Keratinocyte (primary cell): ENCODE data around the gene TMEM242. TPM values are rescaled to one million over a fixed set of nuclear protein-coding genes. Genes with fewer than 3 reads are reported as not detected.

Experiments used
- DNase-seq: peaks from one replicate; pipeline ENCODE4 v3.0.0-alpha.2; 2011; ENCODE audit warnings: low read depth, missing footprints, low spot score
- FAIRE-seq: peaks from 2 replicates; lab custom pipeline; 2011; peaks lifted over from hg19 to GRCh38; lab: Jason Lieb, UNC
- H2AFZ ChIP-seq: 2 replicates; pipeline ENCODE4 v1.6.0; 2012; ENCODE audit warnings: low read length, control low read depth, inconsistent platforms; ENCODE audit not compliant: control insufficient read depth
- H3K27ac ChIP-seq: 2 replicates; pipeline ENCODE4 v1.5.1; 2011; ENCODE audit warnings: low read length; ENCODE audit not compliant: control insufficient read depth, insufficient read depth
- H3K27me3 ChIP-seq: 3 replicates; pipeline ENCODE4 v1.6.0; 2011; ENCODE audit warnings: low read length; ENCODE audit not compliant: control insufficient read depth, insufficient read depth; ENCODE audit errors: extremely low read depth
- H3K36me3 ChIP-seq, 2 experiments: 2 replicates in 1 of 2; 3 replicates in 1 of 2; pipeline ENCODE4 v1.5.1; 2011; ENCODE audit warnings: low read length in 2 of 2, mild to moderate bottlenecking in 1 of 2; ENCODE audit not compliant: control insufficient read depth in 2 of 2, insufficient read depth in 2 of 2; ENCODE audit errors: extremely low read depth in 1 of 2
- H3K4me1 ChIP-seq: 3 replicates; pipeline ENCODE4 v1.5.1; 2011; ENCODE audit warnings: low read length; ENCODE audit not compliant: control insufficient read depth, insufficient read depth; ENCODE audit errors: extremely low read depth
- H3K4me2 ChIP-seq: 3 replicates; pipeline ENCODE4 v1.6.0; 2011; ENCODE audit warnings: low read depth, low read length; ENCODE audit not compliant: control insufficient read depth, insufficient read depth; ENCODE audit errors: extremely low read depth
- H3K4me3 ChIP-seq, 3 experiments: fragments of 200-600 bp in 1 of 3; sonication (generic) in 1 of 3; 2 replicates in 2 of 3; 3 replicates in 1 of 3; pipeline ENCODE4 v1.5.1; 2011 to 2016; ENCODE audit warnings: low read length in 3 of 3, mild to moderate bottlenecking in 3 of 3, control low read depth in 2 of 3, inconsistent platforms in 1 of 3, low read depth in 1 of 3, mixed read lengths in 1 of 3, mixed run types in 1 of 3, moderate library complexity in 1 of 3; ENCODE audit not compliant: control insufficient read depth in 2 of 3, insufficient read depth in 2 of 3; ENCODE audit errors: extremely low read depth in 1 of 3
- H3K79me2 ChIP-seq: 2 replicates; pipeline ENCODE4 v1.6.0; 2012; ENCODE audit warnings: low read length; ENCODE audit not compliant: control insufficient read depth, insufficient read depth
- H3K9ac ChIP-seq: 3 replicates; pipeline ENCODE4 v1.6.0; 2011; ENCODE audit warnings: low read length; ENCODE audit not compliant: control insufficient read depth, insufficient read depth; ENCODE audit errors: extremely low read depth
- H3K9me1 ChIP-seq: 3 replicates; pipeline ENCODE4 v1.6.0; 2011; ENCODE audit warnings: low read length; ENCODE audit not compliant: control insufficient read depth, insufficient read depth; ENCODE audit errors: extremely low read depth
- H3K9me3 ChIP-seq: 2 replicates; pipeline ENCODE4 v1.5.1; 2012; ENCODE audit warnings: low read depth, low read length; ENCODE audit not compliant: control insufficient read depth
- H4K20me1 ChIP-seq: 3 replicates; pipeline ENCODE4 v1.6.0; 2011; ENCODE audit warnings: low read length; ENCODE audit not compliant: control insufficient read depth, insufficient read depth; ENCODE audit errors: extremely low read depth
- CTCF ChIP-seq, 3 experiments: IDR thresholded peaks in 1 of 3; conservative IDR thresholded peaks in 1 of 3; optimal IDR thresholded peaks in 1 of 3; 2 replicates in 2 of 3; 3 replicates in 1 of 3; pipeline versions ENCODE3 to v1.5.1; 2011; ENCODE audit warnings: low read length in 3 of 3, mild to moderate bottlenecking in 3 of 3, moderate library complexity in 2 of 3, control low read depth in 1 of 3, inconsistent platforms in 1 of 3; ENCODE audit not compliant: insufficient read depth in 2 of 3; ENCODE audit errors: extremely low read depth in 1 of 3
- EZH2 ChIP-seq: IDR thresholded peaks from one replicate; pipeline ENCODE4 v1.6.1; 2012; ENCODE audit warnings: inconsistent platforms, mild to moderate bottlenecking, low read length, moderate library complexity
- dilution Hi-C: fragments of 300-500 bp; cut with MboI; formaldehyde crosslinking; loops from one replicate; pipeline ENCODE4 v1.7.0; 2020; ENCODE audit warnings: low sequenced_read_pairs; ENCODE audit not compliant: extremely low pct_ligation_motif_present
- polyA plus RNA-seq, 5 experiments: library from polyadenylated mRNA; depleted of rRNA in 3 of 5; stranded (reverse) in 3 of 5; stranded (forward) in 1 of 5; unstranded in 1 of 5; fragments of >200 nt; gene quantifications; 1 replicate in 1 of 5; 2 replicates in 3 of 5; 3 replicates in 1 of 5; pipeline versions ENCODE4 v1.2.1 to v1.2.3, GENCODE V29; 2011 to 2012; ENCODE audit warnings: missing spikeins in 2 of 5, low read depth in 1 of 5, low replicate concordance in 1 of 5

The TMEM242 gene
- polyA plus RNA-seq, 1 donor (not counting 4 experiments of a cell fraction or from before 2014, with no cell fraction given) = 11.0 TPM

- FAIRE-seq (no peak), DNase-seq (no peak)
- Histone ChIP-seq H3K4me3 (no peak overlapping the region), H3K9me3 (no peaks in the 10 kb centered on the region), H2AFZ (no peak overlapping the region), H3K4me2 (no peak overlapping the region), H3K9me1 (no peaks in the 10 kb centered on the region), H3K79me2 (no peaks in the 10 kb centered on the region), H3K36me3 (no peaks in the 10 kb centered on the region), H3K9ac (no peak overlapping the region), H3K27ac (no peak overlapping the region), H4K20me1 (no peaks in the 10 kb centered on the region), H3K27me3 (no peaks in the 10 kb centered on the region), H3K4me1 (peaks cover 45% of the 10 kb centered on the region)
- TF ChIP-seq EZH2 (no peak), CTCF (optimal IDR thresholded peaks at IDR 0.05 in 1 of 3, IDR thresholded peaks at IDR 0.05 in 1 of 3, conservative IDR thresholded peaks at IDR 0.05 in 1 of 3; ENCODE audit: extremely low read depth in 1 of 3, insufficient read depth in 2 of 3, low read length in 3 of 3) (no peak)
- dilution Hi-C loops = no loop called here
Observed at GRCh38 chr6:157330831-157331230, 7.5 kb upstream of the TMEM242 start.

DNA sequence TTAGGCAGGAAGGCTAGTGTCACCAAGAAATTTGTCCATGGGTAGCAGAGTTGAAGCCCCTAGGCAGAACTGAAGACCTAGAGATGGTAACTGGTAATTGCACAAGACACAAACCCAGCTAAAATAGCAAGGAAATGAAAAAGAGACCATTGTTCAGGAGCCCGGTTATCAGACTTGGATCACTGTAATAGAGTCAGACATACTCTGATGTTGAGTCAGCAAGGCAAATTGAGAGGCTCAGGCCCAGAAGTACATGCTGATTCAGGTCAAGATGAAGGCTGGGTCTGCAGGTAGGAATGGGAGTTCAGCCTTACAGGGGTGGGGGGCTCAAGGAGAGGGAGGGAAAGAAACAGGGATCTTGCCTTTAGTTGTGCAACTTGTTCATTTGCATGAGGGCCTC is 6.5 kb upstream of the TMEM242 start:
- Histone ChIP-seq H3K79me2 (no peaks in the 10 kb centered on the region), H2AFZ (peak overlapping the region; percentile 80), H3K27ac (peak overlapping the region; percentile 87), H3K36me3 (no peaks in the 10 kb centered on the region), H3K4me1 (peaks cover 54% of the 10 kb centered on the region), H4K20me1 (no peaks in the 10 kb centered on the region), H3K9ac (peak overlapping the region; percentile 44), H3K27me3 (no peaks in the 10 kb centered on the region), H3K9me1 (no peaks in the 10 kb centered on the region), H3K9me3 (no peaks in the 10 kb centered on the region), H3K4me3 (peak overlapping the region in 2 of 3 experiments; percentile 19 to 22), H3K4me2 (peak overlapping the region; percentile 70)
- dilution Hi-C loops = no loop called here
- peak; percentile 97 for FAIRE-seq
- peak; percentile 55 for DNase-seq
- TF ChIP-seq CTCF (optimal IDR thresholded peaks at IDR 0.05 in 1 of 3, IDR thresholded peaks at IDR 0.05 in 1 of 3, conservative IDR thresholded peaks at IDR 0.05 in 1 of 3; ENCODE audit: extremely low read depth in 1 of 3, insufficient read depth in 2 of 3, low read length in 3 of 3) = no peak
- TF ChIP-seq EZH2 = no peak
